PC-9 (cell line): Measurements from ENCODE around the gene ARIH2. TPM values are rescaled to one million over a fixed set of nuclear protein-coding genes. Genes with fewer than 3 reads are reported as not detected.
A peak's percentile ranks its signal among the peaks of the same experiment; 100 is the strongest.

Experiments
- BruUV-seq: library from RNA; stranded (reverse); fragments of 400-500 nt; replicated peaks from 2 replicates; lab custom pipeline; 2021; lab: Mats Ljungman, UMichigan
- CTCF ChIA-PET: fragments of 300-600 bp; sonication (Branson Sonifier 250); formaldehyde crosslinking; loops from one replicate; lab custom pipeline; 2022; ENCODE audit warnings: antibody characterized with exemption; lab: Charles Lee
- POLR2A ChIA-PET: fragments of 300-600 bp; sonication (Branson Sonifier 250); formaldehyde crosslinking; loops from one replicate; lab custom pipeline; 2022; ENCODE audit warnings: antibody characterized with exemption; ENCODE audit not compliant: unreplicated experiment; lab: Charles Lee
- DNase-seq, 2 experiments: peaks; one replicate each; pipeline versions ENCODE4 v3.0.0 to v3.0.0-alpha.2; 2015 to 2022; ENCODE audit warnings: mixed read lengths in 1 of 2
- H2AFZ ChIP-seq: fragments of 200-600 bp; sonication (generic); 2 replicates; pipeline ENCODE4 v1.8.1; 2017; ENCODE audit warnings: antibody characterized with exemption
- H3F3A ChIP-seq: fragments of 200-600 bp; sonication (generic); 2 replicates; pipeline ENCODE4 v1.8.1; 2017; ENCODE audit warnings: antibody characterized with exemption, mild to moderate bottlenecking, low read depth; ENCODE audit not compliant: insufficient read depth
- H3K27ac ChIP-seq: fragments of 200-600 bp; sonication (generic); 2 replicates; pipeline ENCODE4 v1.6.1; 2016; ENCODE audit warnings: mixed run types
- H3K27me3 ChIP-seq: fragments of 200-600 bp; sonication (generic); 2 replicates; pipeline ENCODE4 v1.6.1; 2016; ENCODE audit warnings: low read depth, mixed run types; ENCODE audit not compliant: insufficient read depth
- H3K36me3 ChIP-seq: fragments of 200-600 bp; sonication (generic); 2 replicates; pipeline ENCODE4 v1.6.1; 2016; ENCODE audit warnings: low read depth, mixed run types
- H3K4me1 ChIP-seq: fragments of 200-600 bp; sonication (generic); replicated peaks from 2 replicates; pipeline ENCODE4 v1.6.1; 2016; ENCODE audit warnings: mixed run types; ENCODE audit not compliant: insufficient read depth
- H3K4me2 ChIP-seq: fragments of 200-600 bp; sonication (generic); 2 replicates; pipeline ENCODE4 v1.6.1; 2017; ENCODE audit warnings: mixed run types
- H3K4me3 ChIP-seq: fragments of 200-600 bp; sonication (generic); 2 replicates; pipeline ENCODE4 v1.6.1; 2016; ENCODE audit warnings: mixed run types
- H3K79me2 ChIP-seq: fragments of 200-600 bp; sonication (generic); 2 replicates; pipeline ENCODE4 v1.6.1; 2017; ENCODE audit warnings: low read depth, mixed run types
- H3K9me2 ChIP-seq: fragments of 200-600 bp; sonication (generic); 2 replicates; pipeline ENCODE4 v1.8.1; 2017; ENCODE audit warnings: mild to moderate bottlenecking; ENCODE audit not compliant: insufficient read depth
- H3K9me3 ChIP-seq: fragments of 200-600 bp; sonication (generic); 2 replicates; pipeline ENCODE4 v1.8.1; 2016; ENCODE audit warnings: low read depth; ENCODE audit not compliant: insufficient read depth
- H4K20me1 ChIP-seq: fragments of 200-600 bp; sonication (generic); 2 replicates; pipeline ENCODE4 v1.8.1; 2017; ENCODE audit not compliant: insufficient read depth
- EZH2 ChIP-seq: fragments of 200-600 bp; sonication (generic); IDR thresholded peaks from 2 replicates; pipeline ENCODE4 v1.8.0; 2017; ENCODE audit warnings: antibody characterized with exemption, low read depth
- intact Hi-C: fragments of 100-400 bp; cut with micrococcal nuclease; formaldehyde crosslinking; loops from one replicate; pipeline ENCODE4 v1.10.0; 2022; ENCODE audit not compliant: unreplicated experiment
- total RNA-seq: library from RNA; stranded (reverse); gene quantifications from 2 replicates; pipeline ENCODE4 v1.2.3, GENCODE V29; 2021
- TF ChIP-seq, protein P1 (sequence below): fragments of 200-600 bp; sonication (generic); conservative IDR thresholded peaks from 2 replicates; pipeline ENCODE4 v1.6.1; 2017; ENCODE audit warnings: mixed run types, antibody characterized with exemption, mild to moderate bottlenecking, moderate library complexity

Gene ARIH2
- total RNA-seq, 1 experiment from 2014 or later = 86.1 TPM

DNA sequence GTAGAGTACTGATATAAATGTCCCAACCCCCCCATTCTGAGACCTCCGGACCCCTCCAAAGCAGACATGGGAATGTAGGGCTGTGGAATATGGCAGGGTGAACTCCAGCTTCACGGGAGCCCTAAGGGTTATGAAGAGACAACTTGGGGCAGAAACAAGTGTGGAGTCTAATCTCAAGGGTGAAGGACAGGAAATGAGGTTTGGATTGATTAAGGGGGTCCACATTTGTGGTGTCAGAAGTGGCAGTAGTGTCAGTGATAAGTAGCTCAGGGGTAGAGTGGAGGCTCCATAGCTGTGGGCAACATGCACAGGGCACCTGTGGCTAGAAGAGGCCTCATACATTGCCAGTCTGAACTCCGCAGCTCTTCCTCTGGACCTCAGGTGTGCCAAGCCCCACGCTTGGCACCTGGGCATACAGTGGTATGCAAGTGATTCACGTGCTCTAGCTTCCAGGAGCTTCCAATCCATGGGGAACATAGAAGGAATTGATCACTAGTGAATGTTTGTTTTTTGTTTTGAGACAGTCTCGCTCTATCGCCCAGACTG, 67.3 kb downstream of the ARIH2 start:
- H3K9me2 ChIP-seq = no peaks in the 10 kb centered on the region
- H3K9me3 ChIP-seq = no peaks in the 10 kb centered on the region
- H2AFZ ChIP-seq = no peak overlapping the region
- H3K27me3 ChIP-seq = no peaks in the 10 kb centered on the region
- no peak overlapping the region for H3K27ac ChIP-seq
- BruUV-seq = no TSS peak
- peaks cover 14% of the 10 kb centered on the region for H3K79me2 ChIP-seq
- intact Hi-C loops = no loop called here
- no peaks in the 10 kb centered on the region for H3K36me3 ChIP-seq
- H3K4me2 ChIP-seq = no peak overlapping the region
- peaks cover 27% of the 10 kb centered on the region; the same call in 1 of the 2 replicates for H3F3A ChIP-seq
- ChIA-PET CTCF (interaction anchor here (0.6 kb wide), 2 partner anchors 34 to 446 kb away, joined by 3 to 15 read pairs; no protein-coding TSS in a partner anchor), POLR2A (interaction anchor here (0.5 to 0.6 kb wide), 2 partner anchors 28 to 146 kb away, joined by 3 to 4 read pairs; no protein-coding TSS in a partner anchor)
- peaks cover 8% of the 10 kb centered on the region for H3K4me1 ChIP-seq
- no peak overlapping the region for H3K4me3 ChIP-seq
- DNase-seq = no peak
- H4K20me1 ChIP-seq = no peaks in the 10 kb centered on the region
- TF ChIP-seq, protein P1, sequence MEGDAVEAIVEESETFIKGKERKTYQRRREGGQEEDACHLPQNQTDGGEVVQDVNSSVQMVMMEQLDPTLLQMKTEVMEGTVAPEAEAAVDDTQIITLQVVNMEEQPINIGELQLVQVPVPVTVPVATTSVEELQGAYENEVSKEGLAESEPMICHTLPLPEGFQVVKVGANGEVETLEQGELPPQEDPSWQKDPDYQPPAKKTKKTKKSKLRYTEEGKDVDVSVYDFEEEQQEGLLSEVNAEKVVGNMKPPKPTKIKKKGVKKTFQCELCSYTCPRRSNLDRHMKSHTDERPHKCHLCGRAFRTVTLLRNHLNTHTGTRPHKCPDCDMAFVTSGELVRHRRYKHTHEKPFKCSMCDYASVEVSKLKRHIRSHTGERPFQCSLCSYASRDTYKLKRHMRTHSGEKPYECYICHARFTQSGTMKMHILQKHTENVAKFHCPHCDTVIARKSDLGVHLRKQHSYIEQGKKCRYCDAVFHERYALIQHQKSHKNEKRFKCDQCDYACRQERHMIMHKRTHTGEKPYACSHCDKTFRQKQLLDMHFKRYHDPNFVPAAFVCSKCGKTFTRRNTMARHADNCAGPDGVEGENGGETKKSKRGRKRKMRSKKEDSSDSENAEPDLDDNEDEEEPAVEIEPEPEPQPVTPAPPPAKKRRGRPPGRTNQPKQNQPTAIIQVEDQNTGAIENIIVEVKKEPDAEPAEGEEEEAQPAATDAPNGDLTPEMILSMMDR = no peak
- no peak for TF ChIP-seq EZH2

GRCh38 chr3:48989126-48989795, 70.6 kb downstream of the ARIH2 start:
- Histone ChIP-seq H3K9me3 (no peaks in the 10 kb centered on the region), H4K20me1 (no peaks in the 10 kb centered on the region), H3K9me2 (no peaks in the 10 kb centered on the region), H2AFZ (peak overlapping the region; percentile 83), H3F3A (peaks cover 29% of the 10 kb centered on the region; the same call in 1 of the 2 replicates), H3K27ac (peak overlapping the region; percentile 48; the same call in 1 of the 2 replicates), H3K36me3 (no peaks in the 10 kb centered on the region), H3K4me1 (peaks cover 18% of the 10 kb centered on the region), H3K4me3 (peak overlapping the region; percentile 78), H3K4me2 (peak overlapping the region; percentile 88), H3K27me3 (no peaks in the 10 kb centered on the region), H3K79me2 (peaks cover 38% of the 10 kb centered on the region)
- ChIA-PET CTCF (interaction anchor here (0.6 to 3.5 kb wide), 2 partner anchors 18 to 65 kb away, joined by 3 to 17 read pairs; partner anchors contain the start of gene WDR6), POLR2A (interaction anchor here (0.5 to 0.9 kb wide), 4 partner anchors 18 to 59 kb away, joined by 4 to 12 read pairs (median 4); partner anchors contain the start of gene WDR6)
- BruUV-seq = TSS peak; percentile 74
- intact Hi-C loops = loop anchor here (2.0 kb wide), 2 partner anchors 26 to 460 kb away; no protein-coding TSS in a partner anchor
- TF ChIP-seq, protein P1 = no peak
- TF ChIP-seq EZH2 = no peak
- DNase-seq = no peak
